Natural killer cell treated with Interleukin-12 subunit alpha and Interleukin-12 subunit beta and Interleukin-15 and Interleukin-18, amount 100 ng/mL, for 72 hours (primary cell): ENCODE measurements around the gene MAT2A. TPM values are rescaled to one million over a fixed set of nuclear protein-coding genes. Genes with fewer than 3 reads are reported as not detected.

ENCODE experiments used
- ATAC-seq, 2 donors: fragments of 150-1000 bp; cut with Tn5 transposase in 1 of 2; sonication (Bioruptor Pico), chemical (Tn5 transposase) in 1 of 2; 2 replicates each; pipeline ENCODE4 v1.10.0; 2021
- DNase-seq: peaks from one replicate; pipeline ENCODE4 v3.0.0; 2022; ENCODE audit warnings: low spot score
- H3K27ac Mint-ChIP-seq, 2 donors: 1 replicate in 1 of 2; 2 replicates in 1 of 2; pipeline ENCODE4 v1.8.0; 2022; ENCODE audit warnings: mixed read lengths in 2 of 2, mild to moderate bottlenecking in 1 of 2, moderate library complexity in 1 of 2
- H3K27me3 Mint-ChIP-seq, 2 donors: 1 replicate in 1 of 2; 2 replicates in 1 of 2; pipeline ENCODE4 v1.8.0; 2022; ENCODE audit warnings: mixed read lengths in 2 of 2
- H3K36me3 Mint-ChIP-seq: one replicate; pipeline ENCODE4 v1.8.0; 2022; ENCODE audit warnings: mixed read lengths
- H3K4me1 Mint-ChIP-seq, 2 donors: 1 replicate in 1 of 2; 2 replicates in 1 of 2; pipeline ENCODE4 v1.8.0; 2022; ENCODE audit warnings: low read depth in 2 of 2, mixed read lengths in 2 of 2, mild to moderate bottlenecking in 1 of 2
- H3K4me3 Mint-ChIP-seq: one replicate; pipeline ENCODE4 v1.8.0; 2022; ENCODE audit warnings: mixed read lengths
- H3K9me3 Mint-ChIP-seq: 2 replicates; pipeline ENCODE4 v1.8.0; 2022; ENCODE audit warnings: mixed read lengths
- total RNA-seq, 2 donors: library from RNA; stranded (reverse); gene quantifications; one replicate each; pipeline ENCODE4 v1.2.3, GENCODE V29; 2022

MAT2A gene
- 100 to 1,000 TPM; 246 to 503 TPM for total RNA-seq

- no peaks in the 10 kb centered on the region for H3K9me3 Mint-ChIP-seq
- H3K4me3 Mint-ChIP-seq = peak within 1 kb of the TSS; percentile 98
- H3K27ac Mint-ChIP-seq = peak within 1 kb of the TSS; percentile 97
- peaks cover 45 to 47% of the 10 kb centered on the region in 2 donors for H3K4me1 Mint-ChIP-seq
- H3K27me3 Mint-ChIP-seq = no peaks in the 10 kb centered on the region
- ATAC-seq (peak; percentile 89 to 90), DNase-seq (peak; percentile 94)
- peaks cover 38% of the 10 kb centered on the region for H3K36me3 Mint-ChIP-seq
Observed at GRCh38 chr2:85538507-85539360, at the start of gene MAT2A. MAT2A (plus strand) TSS chr2:85539168; CDS start chr2:85539288, 120 bp downstream.

- Mint-ChIP-seq H3K4me3 (no peak overlapping the region), H3K36me3 (peaks cover 5% of the 10 kb centered on the region), H3K27ac (no peak overlapping the region), H3K4me1 (no peaks in the 10 kb centered on the region), H3K27me3 (no peaks in the 10 kb centered on the region), H3K9me3 (peaks cover 3% of the 10 kb centered on the region)
- DNase-seq (no peak), ATAC-seq (no peak)
Observed at GRCh38 chr2:85490861-85491755, 47.9 kb upstream of the MAT2A start.

DNA sequence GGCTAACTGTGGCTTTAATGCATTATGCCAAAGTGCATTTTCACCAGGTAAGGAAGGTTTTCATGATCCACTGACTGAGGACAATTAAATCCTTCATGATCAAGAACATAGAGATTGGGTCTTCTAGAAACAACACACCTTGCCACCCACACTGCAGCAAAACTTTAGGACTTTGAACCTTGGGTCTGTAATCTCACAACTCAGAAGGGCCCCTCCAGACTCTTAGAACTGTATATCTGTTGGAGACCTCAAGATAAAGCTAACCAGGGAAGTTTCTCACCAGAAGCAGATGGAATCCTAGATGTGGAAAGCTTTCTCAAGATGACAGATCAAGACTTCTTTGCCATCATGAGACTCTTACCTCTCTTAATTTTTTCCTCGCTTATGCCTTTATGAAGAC, 42.5 kb upstream of the MAT2A start:
- Mint-ChIP-seq H3K27me3 (no peaks in the 10 kb centered on the region), H3K4me3 (no peak overlapping the region), H3K36me3 (no peaks in the 10 kb centered on the region), H3K27ac (no peak overlapping the region), H3K4me1 (peaks cover 0 to 6% of the 10 kb centered on the region in 2 donors), H3K9me3 (no peaks in the 10 kb centered on the region)
- DNase-seq (no peak), ATAC-seq (no peak)

DNA sequence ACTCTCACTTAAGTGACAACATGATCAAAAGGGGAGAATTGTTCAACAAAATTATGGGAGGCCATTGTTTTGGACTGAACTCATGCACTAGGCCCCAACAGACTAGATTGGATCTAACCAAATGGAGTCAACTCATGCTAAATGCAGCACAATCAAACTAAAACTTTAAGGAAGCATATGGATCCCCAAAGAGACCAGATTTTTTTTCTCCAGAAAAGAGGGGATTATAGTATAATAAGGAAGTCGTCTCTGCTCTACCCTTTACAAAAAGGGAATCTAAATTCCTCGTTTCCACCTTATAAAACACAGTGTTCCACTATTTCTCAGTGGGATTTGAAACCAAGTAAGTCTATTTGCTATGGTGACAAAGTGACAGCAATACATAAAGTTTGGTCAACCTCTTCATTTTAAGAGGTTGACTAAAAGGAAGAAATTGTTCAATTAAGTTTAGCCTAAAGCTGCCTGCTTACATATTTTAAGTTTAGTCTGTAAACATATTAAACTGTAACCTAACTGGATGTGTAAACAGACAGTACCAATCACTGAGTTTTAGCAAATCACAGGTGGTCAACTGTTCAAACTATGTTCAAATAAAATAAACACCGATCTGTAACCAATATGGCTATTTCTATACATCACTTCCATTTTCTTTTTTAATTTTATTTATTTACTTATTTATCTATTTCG, 40.9 kb upstream of the MAT2A start:
- H3K9me3 Mint-ChIP-seq = no peaks in the 10 kb centered on the region
- no peak for ATAC-seq
- H3K27me3 Mint-ChIP-seq = no peaks in the 10 kb centered on the region
- H3K27ac Mint-ChIP-seq = no peak overlapping the region
- no peaks in the 10 kb centered on the region for H3K36me3 Mint-ChIP-seq
- peaks cover 0 to 6% of the 10 kb centered on the region in 2 donors for H3K4me1 Mint-ChIP-seq
- no peak for DNase-seq
- H3K4me3 Mint-ChIP-seq = no peak overlapping the region

DNA sequence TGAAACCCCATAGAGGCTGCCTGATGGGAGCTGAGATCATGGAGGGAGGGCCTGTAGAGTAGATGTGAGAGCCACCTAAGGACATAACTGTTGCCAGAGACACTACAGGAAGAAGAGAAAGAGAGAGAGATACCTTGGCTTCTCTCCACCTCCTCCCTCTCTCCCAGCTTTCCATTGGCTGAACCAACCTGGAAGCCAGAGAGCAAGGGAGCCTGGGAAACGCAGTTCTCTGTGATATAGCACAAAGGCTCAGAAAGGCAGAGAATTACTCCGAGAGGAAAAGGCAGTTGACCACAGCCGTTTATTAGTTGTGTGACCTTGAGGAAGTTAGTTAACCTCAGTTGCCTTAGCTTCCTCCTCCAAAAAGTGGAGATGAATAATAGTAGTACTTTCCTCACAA, 37.7 kb upstream of the MAT2A start:
- Mint-ChIP-seq H3K9me3 (no peaks in the 10 kb centered on the region), H3K4me1 (peaks cover 0 to 6% of the 10 kb centered on the region in 2 donors), H3K4me3 (no peak overlapping the region), H3K27ac (no peak overlapping the region), H3K36me3 (no peaks in the 10 kb centered on the region), H3K27me3 (no peaks in the 10 kb centered on the region)
- no peak for DNase-seq
- ATAC-seq = no peak

- Mint-ChIP-seq H3K9me3 (no peaks in the 10 kb centered on the region), H3K36me3 (no peaks in the 10 kb centered on the region), H3K27me3 (no peaks in the 10 kb centered on the region), H3K27ac (no peak overlapping the region), H3K4me3 (no peak overlapping the region), H3K4me1 (peaks cover 0 to 6% of the 10 kb centered on the region in 2 donors)
- DNase-seq (no peak), ATAC-seq (no peak)
Observed at GRCh38 chr2:85502720-85503119, 36.2 kb upstream of the MAT2A start.

- no peaks in the 10 kb centered on the region for H3K27me3 Mint-ChIP-seq
- no peaks in the 10 kb centered on the region for H3K36me3 Mint-ChIP-seq
- peaks cover 0 to 6% of the 10 kb centered on the region in 2 donors for H3K4me1 Mint-ChIP-seq
- no peaks in the 10 kb centered on the region for H3K9me3 Mint-ChIP-seq
- no peak overlapping the region for H3K4me3 Mint-ChIP-seq
- H3K27ac Mint-ChIP-seq = no peak overlapping the region
- ATAC-seq (no peak), DNase-seq (no peak)
Observed at GRCh38 chr2:85503168-85503850, 35.7 kb upstream of the MAT2A start.

- DNase-seq = no peak
- ATAC-seq = no peak
Observed at GRCh38 chr2:85503851-85504777, 34.9 kb upstream of the MAT2A start.

DNA sequence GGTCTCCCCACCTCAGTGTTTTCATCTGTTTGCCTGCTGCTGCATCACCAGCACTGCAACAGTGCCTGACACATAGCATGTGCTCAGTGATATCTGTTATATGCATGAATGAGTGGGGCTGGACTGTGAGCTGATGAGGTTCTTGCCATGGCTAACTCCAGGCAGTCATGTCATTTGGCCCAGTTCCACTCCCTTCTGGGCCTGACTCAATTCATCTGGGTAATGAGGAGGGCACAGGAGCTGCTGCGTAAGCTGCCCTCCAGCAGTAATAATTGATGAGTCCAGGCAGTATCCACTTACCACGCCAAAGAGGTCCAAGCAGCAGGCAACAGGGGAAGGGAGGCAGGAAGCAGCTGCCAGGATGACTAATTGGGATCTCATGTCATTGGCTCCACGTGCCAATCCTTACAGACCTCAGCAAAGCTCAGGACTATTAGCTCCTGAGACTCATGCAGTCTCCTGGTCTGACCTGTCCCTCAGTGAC, 34.1 kb upstream of the MAT2A start:
- Mint-ChIP-seq H3K27ac (no peak overlapping the region), H3K27me3 (no peaks in the 10 kb centered on the region), H3K4me1 (peaks cover 0 to 6% of the 10 kb centered on the region in 2 donors), H3K4me3 (no peak overlapping the region), H3K36me3 (no peaks in the 10 kb centered on the region), H3K9me3 (no peaks in the 10 kb centered on the region)
- ATAC-seq = no peak
- DNase-seq = no peak

More at GRCh38 chr2:85503851-85504777, 34.9 kb upstream of the MAT2A start:
- no peaks in the 10 kb centered on the region for H3K36me3 Mint-ChIP-seq
- H3K27me3 Mint-ChIP-seq = no peaks in the 10 kb centered on the region
- no peak overlapping the region for H3K4me3 Mint-ChIP-seq
- H3K9me3 Mint-ChIP-seq = no peaks in the 10 kb centered on the region
- H3K27ac Mint-ChIP-seq = no peak overlapping the region
- H3K4me1 Mint-ChIP-seq = peaks cover 0 to 6% of the 10 kb centered on the region in 2 donors

DNA sequence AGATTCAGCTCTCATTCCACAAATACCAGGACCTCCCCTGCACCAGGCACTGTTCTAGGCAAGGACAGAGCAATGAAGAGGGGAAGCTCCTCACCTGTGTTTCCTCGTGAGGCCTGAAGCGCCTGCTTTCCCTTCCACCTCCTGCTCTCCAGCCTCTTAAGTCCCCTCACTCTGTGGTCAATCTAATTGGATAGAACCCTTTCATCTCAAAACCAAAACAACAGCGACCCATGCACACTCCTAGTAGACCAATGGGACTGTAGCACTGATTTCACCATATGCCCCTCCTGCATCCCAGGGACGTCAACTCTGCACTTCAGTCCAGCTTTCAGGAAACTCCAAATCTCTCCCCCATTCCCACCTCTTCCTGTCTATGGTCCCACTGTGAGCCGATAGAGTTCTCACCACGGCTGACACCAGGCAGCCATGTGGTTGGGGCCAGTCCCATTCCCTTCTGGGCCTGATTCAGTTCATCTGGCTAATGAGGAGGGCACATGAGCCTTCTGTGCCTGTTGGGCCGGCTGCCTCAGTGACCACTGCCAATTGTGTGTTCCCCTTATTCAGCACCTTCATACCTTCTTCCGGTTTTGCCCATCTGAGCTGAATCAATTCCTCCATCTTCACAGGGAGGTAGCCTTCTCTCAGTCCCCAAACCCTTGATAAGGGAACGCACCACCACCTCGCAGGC, 33.3 kb upstream of the MAT2A start:
- no peaks in the 10 kb centered on the region for H3K27me3 Mint-ChIP-seq
- H3K36me3 Mint-ChIP-seq = no peaks in the 10 kb centered on the region
- no peak for DNase-seq
- no peak overlapping the region for H3K27ac Mint-ChIP-seq
- H3K4me1 Mint-ChIP-seq = peaks cover 0 to 6% of the 10 kb centered on the region in 2 donors
- H3K9me3 Mint-ChIP-seq = no peaks in the 10 kb centered on the region
- no peak overlapping the region for H3K4me3 Mint-ChIP-seq
- no peak for ATAC-seq

GRCh38 chr2:85506768-85507181, 32.2 kb upstream of the MAT2A start:
- ATAC-seq (no peak), DNase-seq (no peak)
- no peaks in the 10 kb centered on the region for H3K27me3 Mint-ChIP-seq
- H3K4me1 Mint-ChIP-seq = no peaks in the 10 kb centered on the region
- H3K9me3 Mint-ChIP-seq = no peaks in the 10 kb centered on the region
- H3K27ac Mint-ChIP-seq = no peak overlapping the region
- H3K4me3 Mint-ChIP-seq = no peak overlapping the region
- no peaks in the 10 kb centered on the region for H3K36me3 Mint-ChIP-seq
